Calu3 (cell line): ENCODE results near the gene CORO6. TPM values are rescaled to one million over a fixed set of nuclear protein-coding genes. Genes with fewer than 3 reads are reported as not detected.

Experiments
- BruUV-seq: library from RNA; stranded (reverse); fragments of 400-500 nt; replicated peaks from 2 replicates; lab custom pipeline; 2021; lab: Mats Ljungman, UMichigan
- CTCF ChIA-PET: fragments of 300-600 bp; sonication (Branson Sonifier 250); formaldehyde crosslinking; loops from one replicate; lab custom pipeline; 2022; ENCODE audit warnings: antibody characterized with exemption; lab: Charles Lee
- DNase-seq: peaks from one replicate; pipeline ENCODE4 v3.0.0; 2022
- H3K27ac Mint-ChIP-seq: one replicate; pipeline ENCODE4 v1.8.0; 2022; ENCODE audit warnings: mixed read lengths; ENCODE audit not compliant: unreplicated experiment
- H3K27me3 Mint-ChIP-seq: one replicate; pipeline ENCODE4 v1.8.0; 2022; ENCODE audit warnings: mixed read lengths; ENCODE audit not compliant: unreplicated experiment
- H3K36me3 Mint-ChIP-seq: one replicate; pipeline ENCODE4 v1.8.0; 2022; ENCODE audit warnings: mild to moderate bottlenecking, moderate library complexity, mixed read lengths; ENCODE audit not compliant: insufficient read depth, unreplicated experiment
- H3K4me1 Mint-ChIP-seq: one replicate; pipeline ENCODE4 v1.8.0; 2022; ENCODE audit warnings: mild to moderate bottlenecking, low read depth, mixed read lengths; ENCODE audit not compliant: unreplicated experiment
- H3K4me3 Mint-ChIP-seq: one replicate; pipeline ENCODE4 v1.8.0; 2022; ENCODE audit warnings: mild to moderate bottlenecking, low read depth, moderate library complexity, mixed read lengths; ENCODE audit not compliant: unreplicated experiment
- H3K9me3 Mint-ChIP-seq: one replicate; pipeline ENCODE4 v1.8.0; 2022; ENCODE audit warnings: low read depth, mixed read lengths; ENCODE audit not compliant: unreplicated experiment
- CTCF ChIP-seq: fragments of 200-600 bp; IDR thresholded peaks from one replicate; pipeline ENCODE4 v1.8.0; 2022; ENCODE audit warnings: antibody characterized with exemption; ENCODE audit not compliant: unreplicated experiment
- intact Hi-C: fragments of 100-400 bp; cut with micrococcal nuclease; formaldehyde crosslinking; loops from one replicate; pipeline ENCODE4 v1.10.0; 2022; ENCODE audit not compliant: unreplicated experiment
- total RNA-seq: library from RNA; stranded (reverse); gene quantifications from 2 replicates; pipeline ENCODE4 v1.2.3, GENCODE V29; 2022

CORO6 gene
- total RNA-seq, 1 experiment from 2014 or later: 0.47 TPM

GRCh38 chr17:29621751-29622194 lies 939 bp downstream of the CORO6 start:
- Mint-ChIP-seq H3K27ac (no peak overlapping the region), H3K4me3 (peak overlapping the region; percentile 69), H3K27me3 (peaks cover 19% of the 10 kb centered on the region), H3K9me3 (no peaks in the 10 kb centered on the region), H3K4me1 (no peaks in the 10 kb centered on the region), H3K36me3 (peaks cover 9% of the 10 kb centered on the region)
- intact Hi-C loops: no loop called here
- DNase-seq: no peak
- no TSS peak for BruUV-seq
- CTCF ChIA-PET: no interaction called here
- TF ChIP-seq CTCF: no peak

DNA sequence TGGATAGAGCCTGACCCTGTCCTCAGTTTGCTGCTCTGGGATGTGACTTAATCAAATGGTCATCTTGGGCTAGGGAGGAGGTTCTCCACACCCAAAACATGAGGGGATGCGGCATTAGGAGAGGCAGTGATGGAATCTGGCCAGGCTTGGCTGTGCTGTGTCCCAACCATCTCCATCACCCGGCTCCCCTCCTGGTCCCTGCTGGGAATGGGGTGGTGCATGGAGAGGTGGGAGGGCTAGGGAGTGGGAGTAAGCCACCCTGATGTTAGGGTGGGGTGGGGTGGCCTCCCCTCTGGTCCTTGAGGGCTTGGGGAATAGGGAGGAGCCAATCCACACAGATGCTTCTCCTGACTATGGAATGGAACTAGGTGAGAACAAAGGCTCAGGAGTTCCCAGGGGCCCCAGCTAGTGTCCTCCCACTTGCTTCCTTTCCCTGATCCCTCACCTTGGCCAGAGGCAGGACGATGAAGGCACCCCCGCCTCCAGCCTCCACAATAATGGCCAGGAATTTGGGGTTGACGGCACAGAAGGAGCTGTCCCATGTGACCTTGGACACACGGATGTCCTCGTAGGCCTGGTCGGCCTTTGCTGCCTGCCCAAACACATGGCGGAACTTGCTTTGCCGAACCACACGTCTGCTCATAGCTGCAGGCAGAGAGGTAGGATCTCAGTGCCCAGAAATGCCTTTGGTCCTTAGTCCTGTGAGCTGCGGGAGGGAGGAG lies 1.8 kb downstream of the CORO6 start:
- H3K36me3 Mint-ChIP-seq: peaks cover 9% of the 10 kb centered on the region
- no peaks in the 10 kb centered on the region for H3K9me3 Mint-ChIP-seq
- peaks cover 28% of the 10 kb centered on the region for H3K27me3 Mint-ChIP-seq
- no peak for TF ChIP-seq CTCF
- H3K27ac Mint-ChIP-seq: no peak overlapping the region
- peaks cover 1% of the 10 kb centered on the region for H3K4me1 Mint-ChIP-seq
- no peak overlapping the region for H3K4me3 Mint-ChIP-seq
- no TSS peak for BruUV-seq
- no peak for DNase-seq
- CTCF ChIA-PET: interaction anchor here (0.6 kb wide), 1 partner anchor 271 kb away, joined by 3 read pairs; no protein-coding TSS in a partner anchor
- intact Hi-C loops: no loop called here

- CTCF ChIA-PET: no interaction called here
- BruUV-seq: no TSS peak
- H3K27me3 Mint-ChIP-seq: peaks cover 34% of the 10 kb centered on the region
- no peak for DNase-seq
- intact Hi-C loops: no loop called here
- no peak for TF ChIP-seq CTCF
- peaks cover 16% of the 10 kb centered on the region for H3K36me3 Mint-ChIP-seq
- H3K4me3 Mint-ChIP-seq: no peak overlapping the region
- no peaks in the 10 kb centered on the region for H3K9me3 Mint-ChIP-seq
- H3K4me1 Mint-ChIP-seq: peaks cover 8% of the 10 kb centered on the region
- H3K27ac Mint-ChIP-seq: no peak overlapping the region
Observed at GRCh38 chr17:29620271-29620670, 2.4 kb downstream of the CORO6 start.

GRCh38 chr17:29619251-29619650 lies 3.5 kb downstream of the CORO6 start:
- CTCF ChIA-PET: no interaction called here
- no peak overlapping the region for H3K27ac Mint-ChIP-seq
- intact Hi-C loops: loop anchor here (5.0 kb wide), 1 partner anchor 37 kb away; no protein-coding TSS in a partner anchor

More at GRCh38 chr17:29619251-29619650, 3.5 kb downstream of the CORO6 start:
- H3K4me1 Mint-ChIP-seq: peaks cover 14% of the 10 kb centered on the region
- H3K27me3 Mint-ChIP-seq: peaks cover 37% of the 10 kb centered on the region
- no peak overlapping the region for H3K4me3 Mint-ChIP-seq
- BruUV-seq: no TSS peak
- no peak for TF ChIP-seq CTCF
- H3K36me3 Mint-ChIP-seq: peaks cover 20% of the 10 kb centered on the region
- peak; percentile 15 for DNase-seq
- no peaks in the 10 kb centered on the region for H3K9me3 Mint-ChIP-seq
